T-helper 2 cell (primary cell): Measurements from ENCODE around the gene SFMBT1.
"Not testable (repeated sequence)": the region's sequence is repeated elsewhere in the genome, so short reads cannot be mapped to it uniquely, and the experiment has no call there.

Source experiments
- DNase-seq, 5 experiments: peaks; one replicate each; pipeline versions ENCODE4 v3.0.0 to v3.0.0-alpha.2; 2012 to 2022

Gene SFMBT1

DNA sequence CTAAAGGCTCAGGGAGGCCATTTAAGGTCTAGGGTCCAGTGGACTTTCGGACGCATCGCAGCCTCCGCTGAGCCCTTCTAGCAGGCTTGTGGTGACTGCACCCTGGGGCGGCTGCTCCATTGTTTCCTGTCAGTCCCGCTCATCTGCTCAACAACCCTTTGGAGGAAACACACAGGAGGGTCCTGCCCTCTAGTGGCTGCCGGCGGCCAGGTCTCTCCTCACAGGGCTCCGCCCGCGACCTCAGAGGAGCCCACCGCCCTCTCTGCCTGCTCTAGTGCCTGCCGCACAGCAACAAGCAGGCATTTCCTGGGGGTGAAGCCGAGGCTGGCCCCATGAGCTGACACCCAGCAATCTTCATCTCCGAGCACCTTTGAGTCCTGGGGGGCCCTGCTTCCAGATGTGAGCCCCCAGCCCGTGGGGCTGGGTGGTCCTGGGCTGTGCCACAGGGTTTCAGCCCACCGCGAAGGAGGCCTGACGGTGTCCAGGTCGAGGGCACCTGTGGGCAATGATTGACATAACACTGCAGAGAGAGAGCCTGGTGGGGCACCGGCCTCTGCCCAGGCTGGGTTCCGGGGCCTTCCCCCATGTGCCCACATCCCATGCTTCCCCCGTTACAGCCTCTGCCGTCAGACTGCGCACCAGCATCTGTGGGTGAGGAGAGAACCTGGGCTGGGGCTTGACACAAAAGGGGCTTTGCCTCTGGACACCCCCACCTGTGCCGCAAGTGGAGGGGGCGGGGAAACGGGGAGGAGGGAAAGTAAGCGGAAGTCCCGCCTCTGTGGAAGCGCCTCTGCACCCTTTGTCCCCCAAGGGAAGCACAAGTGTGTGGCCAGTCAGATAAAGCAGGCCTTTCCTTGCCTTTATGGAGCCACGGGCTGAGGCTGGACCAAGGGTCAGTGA is 27.0 kb upstream of the SFMBT1 start:
- peak; percentile 70 to 90 (median 78) for DNase-seq

DNA sequence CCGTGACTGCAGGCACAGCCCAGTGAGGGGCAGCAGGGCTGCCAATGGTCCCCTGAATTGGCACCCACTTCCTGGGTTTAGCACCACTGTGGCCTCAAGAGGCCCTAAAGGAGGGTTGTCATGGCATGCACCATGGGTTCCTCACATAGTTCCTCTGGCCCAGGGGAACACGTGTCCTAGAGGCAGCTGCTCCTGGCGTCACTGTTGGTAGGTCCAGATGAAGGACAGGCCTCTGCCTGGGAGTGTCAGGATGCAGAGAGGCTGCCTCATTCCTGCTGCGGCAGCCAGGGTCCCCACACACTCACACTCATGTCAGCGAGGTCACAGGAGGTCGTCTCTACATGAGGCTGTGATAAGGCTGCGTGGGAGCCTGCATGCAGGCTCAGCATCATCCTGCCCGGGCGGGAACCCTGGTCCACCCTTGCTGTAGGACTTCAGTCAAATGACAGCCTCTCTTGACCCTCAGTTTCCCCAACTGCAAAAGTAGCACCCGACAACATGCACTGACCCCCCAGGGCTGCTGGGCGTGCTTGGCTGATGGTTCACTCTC is 26.1 kb upstream of the SFMBT1 start:
- DNase-seq, result no peak

DNA sequence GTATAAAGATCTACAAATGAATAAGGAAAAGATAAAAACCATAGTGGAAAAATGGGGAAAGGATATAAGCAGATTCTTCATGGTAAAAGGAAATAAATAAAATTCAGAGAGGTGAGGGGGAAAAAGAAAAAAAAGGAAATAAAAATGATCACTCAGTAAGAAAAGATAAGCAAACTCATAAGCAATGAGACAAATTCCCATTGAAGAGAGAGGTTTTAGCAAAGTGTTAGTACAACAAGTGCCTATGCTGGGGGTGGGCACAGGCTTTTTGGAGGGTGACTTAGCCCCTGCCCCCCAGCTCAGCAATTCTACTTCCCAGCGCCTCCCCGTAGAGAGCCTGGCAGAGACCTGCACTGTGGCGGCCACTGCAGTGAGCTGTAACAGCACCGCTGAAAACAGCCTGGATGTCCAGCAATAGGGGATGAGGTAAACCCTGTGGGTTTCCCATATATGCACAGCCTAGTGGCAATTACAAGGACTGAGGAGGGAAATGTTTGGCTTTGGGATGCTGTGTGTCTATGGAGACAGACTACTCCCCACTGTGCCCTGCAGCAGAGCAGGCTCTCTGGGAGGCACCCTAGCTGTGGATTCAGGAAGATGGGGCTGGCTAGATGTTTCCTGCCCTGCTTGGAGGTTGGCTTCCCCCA is 23.7 kb upstream of the SFMBT1 start:
- DNase-seq, result no peak

DNA sequence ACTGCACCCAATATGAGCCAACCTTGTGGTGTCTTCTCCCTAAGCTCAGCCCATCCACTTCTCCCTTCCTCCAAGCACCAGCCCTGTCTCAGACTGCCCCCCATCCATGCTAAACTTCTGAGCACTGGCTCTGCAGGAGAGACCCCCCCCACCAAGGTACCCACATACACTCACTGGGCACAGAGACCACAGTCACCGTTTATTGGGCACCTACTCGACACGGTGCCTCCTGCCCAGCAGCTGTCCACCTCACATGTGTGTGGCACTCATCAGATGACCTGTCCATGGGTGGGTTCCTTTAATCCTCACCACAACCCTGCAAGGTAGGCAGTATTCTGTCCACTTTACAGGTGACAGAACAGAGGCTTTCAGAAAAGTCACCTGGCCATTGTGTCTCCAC is 22.3 kb upstream of the SFMBT1 start:
- DNase-seq, result no peak

DNA sequence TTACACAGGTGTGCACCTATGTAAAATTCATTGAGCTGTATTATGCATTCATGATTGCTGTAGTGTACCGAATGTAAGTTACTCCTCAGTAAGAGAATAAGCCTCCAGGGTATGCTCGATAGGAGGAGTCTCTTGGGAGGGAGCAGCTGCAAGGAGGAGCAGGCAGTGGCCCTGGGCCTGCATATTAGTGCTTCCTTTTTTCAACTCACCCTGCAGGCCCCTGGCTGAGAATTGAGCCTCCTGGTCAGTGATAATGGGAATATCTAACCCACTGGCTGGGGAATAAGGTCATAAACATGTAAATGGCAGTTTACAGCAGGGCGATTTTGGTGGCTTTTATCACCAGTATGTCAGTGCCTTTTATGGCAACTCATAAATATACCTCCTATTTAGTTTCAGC is 21.7 kb upstream of the SFMBT1 start:
- no peak for DNase-seq

DNA sequence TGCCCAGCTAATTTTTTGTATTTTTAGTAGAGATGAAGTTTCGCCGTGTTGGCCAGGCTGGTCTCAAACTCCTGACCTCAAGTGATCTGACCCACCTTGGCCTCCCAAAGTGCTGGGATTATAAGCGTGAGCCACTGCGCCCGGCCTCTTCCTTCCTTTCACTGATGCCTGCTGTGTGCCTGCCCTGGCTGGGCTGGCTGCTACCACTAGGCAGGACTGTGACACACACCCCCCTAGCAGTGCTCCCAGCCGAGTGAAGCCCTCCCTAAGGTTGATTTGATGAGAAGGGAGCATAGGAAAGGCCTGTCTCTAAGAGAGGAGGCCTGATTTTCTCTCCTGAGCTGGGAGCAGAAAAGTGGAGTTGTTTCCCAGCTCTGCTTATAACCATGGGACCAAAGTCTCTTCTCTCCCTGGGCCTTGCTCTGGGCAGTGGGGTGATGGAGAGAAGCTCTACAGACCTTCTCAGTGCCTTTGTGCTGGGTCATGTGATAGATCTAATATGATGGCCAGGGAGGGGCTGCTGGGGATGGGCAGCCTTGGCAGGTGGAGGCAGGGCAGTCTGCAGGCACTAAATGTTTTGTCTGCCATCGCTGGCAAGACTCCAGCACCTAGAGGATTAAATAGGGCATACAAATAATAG is 20.1 kb upstream of the SFMBT1 start:
- no peak for DNase-seq

DNA sequence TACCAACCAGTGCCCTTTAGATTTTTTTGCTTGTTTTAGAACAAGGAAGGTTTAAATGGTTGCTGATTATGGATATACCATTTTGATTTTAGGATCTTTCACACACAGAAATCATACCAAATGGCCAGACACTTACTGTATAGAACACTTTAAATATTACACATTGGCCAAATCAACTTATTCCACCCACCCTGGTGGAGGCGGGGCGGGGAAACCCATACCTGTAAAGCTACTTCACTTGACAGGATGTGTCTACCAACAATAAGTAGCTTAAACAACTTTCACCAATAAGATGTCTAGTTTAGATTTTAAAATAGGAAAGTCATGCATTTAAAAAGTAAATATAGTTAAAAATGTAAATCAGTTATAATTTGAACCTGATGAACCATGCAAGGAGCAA is 17.0 kb upstream of the SFMBT1 start:
- no peak for DNase-seq

DNA sequence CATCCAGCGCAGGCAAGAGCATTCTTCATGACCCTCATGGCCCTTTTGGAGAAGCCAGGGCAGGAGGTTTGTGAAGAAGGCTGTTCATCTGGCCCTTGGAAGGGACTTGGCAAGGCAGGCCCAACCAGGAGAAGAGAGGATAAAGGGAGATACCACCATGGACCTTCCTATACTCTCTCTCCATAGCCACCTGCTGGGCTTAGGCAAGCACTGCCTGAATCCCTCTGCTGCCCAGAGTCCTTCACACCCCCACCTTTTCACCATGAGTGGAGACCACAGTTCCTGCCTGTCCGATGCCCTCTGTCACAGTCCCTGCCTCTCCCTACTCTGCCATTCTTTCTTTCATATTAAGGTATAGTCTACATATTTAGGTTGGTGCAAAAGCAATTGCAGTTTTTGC is 10.6 kb upstream of the SFMBT1 start:
- no peak for DNase-seq

DNA sequence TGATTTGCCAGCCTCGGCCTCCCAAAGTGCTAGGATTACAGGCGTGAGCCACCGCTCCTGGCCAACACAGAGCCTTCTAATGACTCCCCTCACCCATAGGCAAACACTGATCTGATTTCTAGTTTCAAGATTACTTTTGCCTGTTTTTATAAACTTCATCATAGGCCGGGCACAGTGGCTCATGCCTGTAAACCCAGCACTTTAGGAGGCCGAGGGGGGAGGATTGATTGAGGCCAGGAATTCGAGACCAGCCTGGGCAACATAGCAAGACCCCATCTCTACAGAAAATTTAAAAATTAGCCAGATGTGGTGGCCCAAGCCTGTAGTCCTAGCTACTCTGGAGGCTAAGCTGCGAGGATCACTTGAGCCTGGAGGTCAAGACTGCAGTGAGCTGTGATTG is 8.4 kb upstream of the SFMBT1 start:
- DNase-seq, result not testable (repeated sequence)

DNA sequence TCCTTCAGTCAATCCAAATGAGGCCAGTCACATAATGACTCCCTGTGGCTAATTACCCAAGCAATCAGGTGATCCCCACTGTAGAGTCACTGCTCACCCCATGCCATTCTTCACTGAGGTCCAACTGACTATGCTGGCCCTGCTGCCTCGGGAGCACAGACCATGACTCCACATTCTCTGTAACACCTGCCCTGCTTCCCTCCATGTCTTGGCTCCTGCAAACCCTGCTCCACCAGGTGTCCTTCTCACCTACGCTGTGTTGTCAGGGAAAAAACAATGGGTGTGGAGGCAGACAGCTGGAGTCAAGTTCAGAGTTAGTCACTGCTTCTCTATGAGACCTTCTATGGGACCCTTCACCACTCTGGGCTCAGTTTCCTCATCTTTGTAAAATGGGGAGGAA is 6.1 kb upstream of the SFMBT1 start:
- no peak for DNase-seq

DNA sequence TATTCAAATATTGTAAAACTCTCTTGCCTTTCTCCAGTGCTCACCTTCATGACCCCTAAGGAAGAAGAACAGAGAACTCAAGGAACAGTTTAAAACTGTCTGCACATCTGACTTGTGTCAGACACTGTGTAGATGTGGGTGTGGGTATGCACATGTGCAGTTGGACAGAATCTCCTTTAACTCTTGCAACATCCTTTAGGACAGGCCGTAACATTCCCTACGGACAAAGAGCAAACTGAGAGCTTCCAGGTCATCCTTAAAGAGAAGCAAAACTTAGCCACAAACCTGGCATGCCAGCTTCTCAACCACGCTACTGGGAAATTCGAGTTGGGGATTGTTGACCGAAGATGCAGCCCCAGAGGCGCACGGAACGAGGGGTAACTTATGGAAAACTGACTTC is 4.1 kb upstream of the SFMBT1 start:
- no peak for DNase-seq

DNA sequence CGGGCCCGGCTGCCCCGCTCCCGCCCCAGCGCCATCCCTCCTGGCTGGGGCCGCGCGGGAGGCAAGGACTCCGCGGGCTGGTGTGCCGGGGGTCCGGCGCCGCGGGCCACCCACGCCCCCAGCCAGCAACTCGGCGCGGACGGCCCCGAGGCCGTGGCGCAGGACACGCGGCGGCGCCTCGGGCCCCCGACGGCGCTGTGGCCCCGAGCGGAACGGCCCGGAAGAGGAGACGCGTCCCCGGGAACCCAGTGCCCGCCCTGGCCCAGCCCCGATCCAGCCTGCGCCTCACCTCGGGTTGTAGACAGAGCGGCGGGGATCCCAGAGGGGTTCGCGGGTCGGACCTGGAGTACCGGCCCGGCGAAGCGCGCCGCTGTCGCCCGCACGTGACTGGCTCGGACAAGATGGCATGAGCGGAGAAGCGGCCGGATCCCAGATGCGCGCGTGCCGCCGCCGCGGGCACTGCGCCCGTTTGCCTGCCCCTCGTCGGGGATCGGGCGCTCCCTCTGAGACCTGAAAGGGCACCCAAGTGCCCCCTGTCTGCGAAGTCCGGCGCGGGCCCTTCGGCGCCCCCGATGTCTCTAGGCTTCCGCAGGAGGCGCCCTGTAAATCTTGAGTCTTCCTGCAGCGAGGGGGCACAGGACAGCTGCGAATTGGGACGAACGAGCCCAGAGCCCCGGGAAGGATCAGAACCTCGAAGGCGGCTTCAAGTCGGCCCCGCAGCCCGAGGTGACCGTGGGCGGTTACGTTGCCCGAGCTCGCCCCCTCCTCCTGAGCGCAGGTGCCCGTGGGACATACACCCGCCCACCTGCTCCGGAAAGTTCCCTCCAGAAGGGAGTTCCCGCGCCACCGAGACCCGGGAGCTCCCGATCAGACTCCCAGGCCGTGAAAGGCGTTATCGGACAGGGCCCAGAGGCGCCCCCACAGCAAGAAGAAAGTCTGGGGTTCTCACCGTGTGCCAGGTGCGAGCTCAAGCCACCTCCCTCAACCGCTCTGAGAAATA is 598 bp upstream of the SFMBT1 start:
- peak; percentile 24 to 68 (median 56) for DNase-seq

DNA sequence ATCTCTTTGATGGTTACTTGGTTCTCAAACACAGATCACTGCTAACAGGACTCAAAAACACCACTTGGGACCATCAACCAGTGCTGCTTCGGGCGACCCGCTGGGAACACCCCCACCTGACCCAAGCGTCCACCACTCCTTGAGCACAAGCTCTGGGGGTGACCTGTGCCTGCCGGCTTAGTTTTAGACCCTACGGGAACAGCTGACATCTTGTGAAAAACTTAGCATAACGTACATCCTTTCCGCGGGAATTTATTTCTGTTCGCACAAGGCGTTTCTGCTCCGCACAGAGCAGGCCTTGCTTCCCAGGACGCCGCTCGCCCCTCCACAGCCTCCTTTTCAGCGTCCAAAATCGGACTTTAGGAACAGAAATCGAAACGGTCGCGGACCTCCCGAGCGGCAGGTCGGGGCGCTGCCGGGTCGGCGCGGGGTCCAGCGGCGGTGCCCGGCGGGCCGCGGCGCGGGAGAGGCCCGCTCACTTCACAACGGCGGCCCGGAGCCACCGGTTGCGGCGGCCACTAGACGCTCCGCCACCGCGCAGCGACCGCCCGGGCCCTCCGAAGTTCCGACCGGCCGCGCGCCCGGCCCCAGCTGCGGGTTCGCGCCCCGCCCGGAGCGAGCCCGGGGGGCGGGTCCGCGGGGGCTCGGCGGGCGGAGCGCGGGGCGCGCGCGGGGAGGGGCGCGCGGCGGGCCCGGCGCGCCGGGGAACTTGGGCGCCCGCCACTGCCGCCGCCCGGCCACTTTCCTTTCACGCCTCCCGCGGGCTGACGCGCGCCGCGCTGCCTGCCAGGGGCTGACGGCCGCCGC is 959 bp downstream of the SFMBT1 start:
- DNase-seq, result peak; percentile 19 to 85 (median 59)

DNA sequence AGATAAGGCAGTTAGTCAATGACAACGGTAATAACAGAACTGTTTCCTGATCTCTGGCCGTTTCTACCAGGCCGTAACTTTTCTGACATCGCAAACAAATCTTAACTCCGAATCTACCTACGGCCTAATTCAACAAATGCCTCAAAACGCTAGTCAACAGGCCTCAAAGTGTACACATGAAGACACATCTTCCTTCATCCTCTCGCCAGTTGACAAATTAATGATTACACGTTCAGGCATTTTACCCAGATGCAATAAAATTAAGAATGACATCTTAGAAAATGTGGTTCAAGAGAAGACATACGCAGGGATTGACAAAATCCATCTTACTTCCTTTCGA is 1.5 kb downstream of the SFMBT1 start:
- no peak for DNase-seq

DNA sequence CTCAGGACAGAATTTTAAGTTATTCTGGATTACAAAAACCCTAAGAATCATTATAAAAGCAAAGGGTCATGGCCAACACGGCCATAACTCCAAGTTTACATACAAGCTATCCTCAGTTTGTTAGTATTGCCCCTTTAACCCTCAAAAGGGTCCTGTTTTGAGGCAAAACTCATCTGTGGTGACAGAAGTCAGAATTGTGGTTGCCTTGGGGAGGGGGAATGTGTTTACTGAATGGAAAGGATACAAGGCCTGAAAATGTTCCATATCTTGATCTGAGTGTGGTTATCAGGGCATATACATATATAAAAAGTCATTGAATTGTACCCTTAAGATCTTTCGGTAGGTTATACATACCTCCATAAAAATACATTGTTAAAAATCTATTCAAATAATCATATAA is 2.1 kb downstream of the SFMBT1 start:
- DNase-seq, result peak in 1 of 5 experiments; percentile 51

DNA sequence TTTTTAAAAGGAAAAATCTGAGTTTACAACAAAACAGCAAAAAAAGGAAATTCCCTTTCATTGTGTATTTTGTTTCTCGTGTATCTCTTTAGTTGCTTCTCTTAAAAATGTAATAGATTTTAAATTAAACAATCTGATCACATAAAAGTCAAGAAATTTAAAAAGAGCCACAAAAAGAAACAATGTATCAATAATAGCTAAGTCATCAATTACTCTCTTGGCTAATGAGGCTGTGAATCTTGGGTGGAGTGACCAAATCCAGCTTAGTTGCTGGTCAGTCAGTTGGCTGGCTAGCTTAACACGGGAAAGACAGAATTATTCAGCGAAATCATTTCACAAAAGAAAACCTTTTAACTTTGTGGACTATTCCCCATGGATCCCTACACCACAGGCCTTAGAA is 3.2 kb downstream of the SFMBT1 start:
- DNase-seq, result no peak

DNA sequence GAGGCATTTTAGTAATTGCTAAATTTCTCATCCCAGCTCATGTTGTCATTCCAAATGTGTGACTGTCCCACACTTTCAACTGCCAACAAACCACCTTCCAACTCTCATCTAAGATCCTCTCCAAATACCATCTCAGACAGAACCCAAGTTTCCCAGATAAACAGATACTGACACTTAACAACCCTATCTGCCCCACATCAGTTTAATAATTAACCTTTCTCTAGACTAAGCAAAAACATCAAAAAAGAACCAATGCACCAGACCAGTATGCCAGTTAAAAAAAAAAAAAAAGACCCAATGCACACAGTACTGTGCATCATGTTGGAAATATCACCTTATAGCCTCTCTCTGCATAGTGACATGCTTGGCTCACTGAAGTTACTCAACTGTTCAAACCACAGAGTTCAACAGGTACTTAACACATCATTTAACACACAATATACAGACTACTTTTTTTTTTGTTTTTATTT is 5.5 kb downstream of the SFMBT1 start:
- DNase-seq, result peak in 1 of 5 experiments; percentile 45

DNA sequence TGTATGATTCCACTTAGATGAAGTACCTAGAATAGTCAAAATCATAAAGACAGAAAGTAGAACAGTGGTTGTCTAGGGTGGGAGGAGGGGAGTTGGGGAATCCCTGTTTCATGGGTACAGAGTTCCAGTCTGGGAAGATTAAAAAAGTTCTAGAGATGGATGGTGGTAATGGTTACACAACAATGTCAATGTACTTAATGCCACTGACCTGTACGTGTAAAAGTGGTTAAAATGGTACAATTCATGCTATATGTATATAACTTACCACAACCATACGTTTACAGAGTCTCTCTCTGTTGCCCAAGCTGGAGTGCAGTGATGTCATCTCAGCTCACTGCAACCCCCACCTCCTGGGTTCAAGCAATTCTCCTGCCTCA is 6.5 kb downstream of the SFMBT1 start:
- DNase-seq, result no peak

DNA sequence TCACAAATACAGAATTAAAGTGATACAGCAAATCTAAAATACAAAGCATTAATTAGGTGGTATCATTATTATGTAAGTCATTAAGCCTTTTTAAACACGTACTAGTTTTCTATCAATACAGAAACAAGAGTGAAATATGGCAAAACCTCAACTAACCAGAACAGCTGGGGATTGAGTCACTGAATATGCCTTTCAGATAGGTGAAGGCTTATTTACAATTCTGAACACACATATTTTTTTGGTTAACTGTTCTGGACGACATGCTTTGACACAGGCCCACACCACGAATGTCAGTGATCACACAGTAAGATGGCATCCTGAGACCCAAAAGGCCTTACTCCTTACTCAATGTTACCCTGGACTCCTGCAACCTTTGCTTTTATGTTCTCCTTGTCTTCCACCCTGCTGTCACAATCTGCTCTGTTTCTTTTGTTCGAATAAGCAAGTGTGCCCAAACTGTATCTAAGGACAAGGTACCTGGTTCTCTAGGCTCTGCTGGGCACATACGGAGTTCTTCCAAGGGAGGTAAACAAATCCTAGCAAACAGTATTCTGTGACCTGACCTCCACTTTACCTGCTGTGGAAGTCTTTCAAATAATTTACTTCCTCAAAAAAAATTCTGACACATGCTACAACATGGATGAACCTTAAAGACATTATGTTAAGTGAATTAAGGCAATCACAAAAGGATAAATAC is 7.0 kb downstream of the SFMBT1 start:
- peak in 1 of 5 experiments; percentile 33 for DNase-seq

DNA sequence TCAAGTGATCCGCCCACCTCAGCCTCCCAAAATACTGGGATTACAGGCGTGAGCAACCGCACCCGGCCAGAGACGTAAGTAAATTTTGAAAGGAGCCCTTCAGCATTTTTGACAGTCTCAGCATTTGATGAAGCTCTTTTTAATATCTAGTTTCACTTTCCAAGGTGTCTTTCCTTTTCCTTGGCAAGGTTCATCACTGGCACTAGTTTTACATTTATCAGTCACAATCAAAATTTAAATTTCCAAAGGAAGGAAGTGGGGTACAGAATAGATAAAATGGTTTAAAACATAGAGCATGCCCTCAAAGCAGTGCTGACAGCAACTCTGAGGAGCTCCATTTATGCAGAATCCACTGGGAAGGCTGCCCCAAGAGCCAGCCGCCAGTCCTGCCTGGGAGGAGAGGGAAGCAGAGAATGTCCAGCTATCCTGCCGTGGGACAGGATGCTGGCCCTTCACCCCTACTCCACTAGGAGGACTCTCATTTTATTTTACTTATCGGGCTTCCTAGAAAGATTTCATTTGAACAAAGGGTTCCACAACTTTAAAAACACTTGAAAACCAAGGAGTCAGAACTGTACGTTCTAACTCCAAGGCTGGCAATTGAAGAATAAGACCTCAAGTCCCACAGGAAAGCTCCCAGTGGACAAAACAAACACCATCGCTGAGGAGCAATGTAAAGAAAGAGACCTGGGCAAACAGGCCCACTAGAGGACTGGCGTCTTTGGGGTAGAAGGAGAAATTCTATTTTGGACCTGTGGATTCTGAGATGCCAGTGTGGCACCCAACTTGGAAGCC is 9.9 kb downstream of the SFMBT1 start:
- peak in 1 of 5 experiments; percentile 20 for DNase-seq
